IMR-90 (cell line): ENCODE data around the gene CTDSP2. TPM values are rescaled to one million over a fixed set of nuclear protein-coding genes. Genes with fewer than 3 reads are reported as not detected.

Experiments
- ATAC-seq: fragments of 200-7000 bp; cut with Tn5 transposase; 2 replicates; pipeline ENCODE4 v1.9.1; 2020; ENCODE audit warnings: low read depth, mild to moderate bottlenecking, moderate library complexity
- BruUV-seq: library from RNA; stranded (reverse); fragments of 400-500 nt; replicated peaks from 2 replicates; lab custom pipeline; 2021; lab: Mats Ljungman, UMichigan
- CTCF ChIA-PET: fragments of 300-600 bp; formaldehyde crosslinking; extraction: SDS; loops from one replicate; lab custom pipeline; 2021; ENCODE audit warnings: antibody characterized with exemption; lab: Yijun Ruan, JAX
- POLR2A ChIA-PET: fragments of 300-600 bp; sonication (Branson Sonifier 250); formaldehyde crosslinking; loops from one replicate; lab custom pipeline; 2022; ENCODE audit warnings: antibody characterized with exemption; ENCODE audit not compliant: unreplicated experiment; lab: Charles Lee
- DNase-seq: peaks from one replicate; pipeline ENCODE4 v3.0.0; 2013
- H2AFZ ChIP-seq: replicated peaks from 2 replicates; pipeline ENCODE3; 2013; ENCODE audit warnings: low read length, mild to moderate bottlenecking; ENCODE audit not compliant: poor library complexity
- H2AK5ac ChIP-seq: 2 replicates; pipeline ENCODE4 v1.6.1; 2013; ENCODE audit warnings: low read depth, low read length, inconsistent platforms
- H2AK9ac ChIP-seq: replicated peaks from 2 replicates; pipeline ENCODE3; 2013; ENCODE audit warnings: mild to moderate bottlenecking, low read depth, low read length, moderate library complexity; ENCODE audit not compliant: poor library complexity
- H2BK120ac ChIP-seq: 2 replicates; pipeline ENCODE4 v1.6.1; 2013; ENCODE audit warnings: low read depth, low read length, inconsistent platforms
- H2BK15ac ChIP-seq: 3 replicates; pipeline ENCODE4 v1.6.1; 2013; ENCODE audit warnings: low read depth, low read length, inconsistent platforms
- H2BK20ac ChIP-seq: 2 replicates; pipeline ENCODE4 v1.6.1; 2013; ENCODE audit warnings: low read depth, mild to moderate bottlenecking, inconsistent platforms, low read length, moderate library complexity
- H2BK5ac ChIP-seq: 2 replicates; pipeline ENCODE4 v1.6.1; 2013; ENCODE audit warnings: mild to moderate bottlenecking, low read depth, low read length, inconsistent platforms; ENCODE audit not compliant: poor library complexity, severe bottlenecking
- H3K14ac ChIP-seq: replicated peaks from 2 replicates; pipeline ENCODE4 v1.6.1; 2013; ENCODE audit warnings: low read depth, low read length, inconsistent platforms
- H3K18ac ChIP-seq: 2 replicates; pipeline ENCODE4 v1.6.1; 2013; ENCODE audit warnings: low read depth, low read length, control low read depth
- H3K23ac ChIP-seq: 2 replicates; pipeline ENCODE4 v1.6.1; 2013; ENCODE audit warnings: low read depth, low read length, inconsistent platforms
- H3K27ac ChIP-seq: 2 replicates; pipeline ENCODE4 v1.5.1; 2013; ENCODE audit warnings: mild to moderate bottlenecking, control low read depth, low read length; ENCODE audit not compliant: insufficient read depth
- H3K27me3 ChIP-seq: 2 replicates; pipeline ENCODE4 v1.6.1; 2013; ENCODE audit warnings: low read length; ENCODE audit not compliant: control insufficient read depth, insufficient read depth
- H3K36me3 ChIP-seq: 2 replicates; pipeline ENCODE4 v1.6.1; 2013; ENCODE audit warnings: low read length, mixed read lengths; ENCODE audit not compliant: control insufficient read depth, insufficient read depth
- H3K4ac ChIP-seq: 2 replicates; pipeline ENCODE4 v1.6.1; 2013; ENCODE audit warnings: low read depth, low read length, inconsistent platforms
- H3K4me1 ChIP-seq: 2 replicates; pipeline ENCODE4 v1.6.1; 2013; ENCODE audit warnings: low read length, mixed read lengths; ENCODE audit not compliant: control insufficient read depth, insufficient read depth
- H3K4me2 ChIP-seq: 2 replicates; pipeline ENCODE4 v1.6.1; 2013; ENCODE audit warnings: low read depth, mild to moderate bottlenecking, control low read depth, low read length, moderate library complexity
- H3K4me3 ChIP-seq: 2 replicates; pipeline ENCODE4 v1.5.1; 2013; ENCODE audit warnings: low read depth, mild to moderate bottlenecking, control low read depth, low read length, moderate library complexity; ENCODE audit not compliant: insufficient read depth
- H3K56ac ChIP-seq: 2 replicates; pipeline ENCODE4 v1.6.1; 2013; ENCODE audit warnings: low read length, inconsistent platforms; ENCODE audit not compliant: insufficient read depth; ENCODE audit errors: extremely low read depth
- H3K79me1 ChIP-seq, 2 experiments: 2 replicates each; pipeline ENCODE4 v1.6.1; 2013; ENCODE audit warnings: low read length in 2 of 2, inconsistent platforms in 1 of 2, low read depth in 1 of 2
- H3K9ac ChIP-seq: 2 replicates; pipeline ENCODE4 v1.6.1; 2013; ENCODE audit warnings: low read depth, low read length, control low read depth
- H3K9me1 ChIP-seq: 2 replicates; pipeline ENCODE4 v1.6.1; 2013; ENCODE audit warnings: low read length, inconsistent platforms; ENCODE audit not compliant: insufficient read depth
- H3K9me3 ChIP-seq: 2 replicates; pipeline ENCODE4 v1.6.1; 2013; ENCODE audit warnings: low read length; ENCODE audit not compliant: control insufficient read depth, insufficient read depth
- H4K20me1 ChIP-seq: 2 replicates; pipeline ENCODE4 v1.6.1; 2013; ENCODE audit warnings: low read length, inconsistent platforms; ENCODE audit not compliant: insufficient read depth
- H4K5ac ChIP-seq: 2 replicates; pipeline ENCODE4 v1.6.1; 2013; ENCODE audit warnings: mild to moderate bottlenecking, low read depth, low read length, control low read depth
- H4K8ac ChIP-seq, 2 experiments: 2 replicates each; pipeline ENCODE4 v1.6.1; 2013; ENCODE audit warnings: low read depth in 2 of 2, low read length in 2 of 2, control low read depth in 1 of 2, inconsistent platforms in 1 of 2
- H4K91ac ChIP-seq: 2 replicates; pipeline ENCODE4 v1.6.1; 2013; ENCODE audit warnings: low read depth, low read length, inconsistent platforms; ENCODE audit not compliant: insufficient read depth
- MXI1 ChIP-seq: IDR thresholded peaks from 2 replicates; pipeline ENCODE4 v1.6.1; 2012; ENCODE audit warnings: low read depth, mild to moderate bottlenecking, low read length, moderate library complexity, borderline replicate concordance
- RAD21 ChIP-seq: IDR thresholded peaks from 2 replicates; pipeline ENCODE4 v1.6.1; 2012; ENCODE audit warnings: low read length, improper control_type of control experiment
- RCOR1 ChIP-seq: IDR thresholded peaks from 2 replicates; pipeline ENCODE4 v1.6.1; 2012; ENCODE audit warnings: mild to moderate bottlenecking, low read length, improper control_type of control experiment; ENCODE audit not compliant: insufficient replicate concordance
- WGBS, 2 experiments: methylation state at CpG; one replicate each; pipeline versions ENCODE4 v1.1.5 to v1.1.7; 2013; ENCODE audit warnings: missing lambda C conversion rate in 2 of 2; ENCODE audit not compliant: insufficient read length in 1 of 2; ENCODE audit errors: extremely low coverage in 2 of 2; 5-methylcytosine and 5-hydroxymethylcytosine counted together
- dilution Hi-C: fragments of 300-500 bp; cut with HindIII; formaldehyde crosslinking; loops from one replicate; pipeline ENCODE4 v1.14.3; 2018; ENCODE audit warnings: low sequenced_read_pairs; ENCODE audit not compliant: unreplicated experiment
- in situ Hi-C: fragments of 300-500 bp; cut with MboI; formaldehyde crosslinking; loops from 3 replicates; pipeline ENCODE4 v1.14.3; 2019; ENCODE audit warnings: low sequenced_read_pairs, inconsistent platforms, mixed read lengths
- intact Hi-C: fragments of 100-400 bp; cut with micrococcal nuclease; formaldehyde crosslinking; loops from 2 replicates; pipeline ENCODE4 v1.10.0; 2022
- polyA plus RNA-seq, 3 experiments: library from polyadenylated mRNA; depleted of rRNA; stranded (reverse); fragments of >200 nt; gene quantifications; 2 replicates each; pipeline ENCODE4 v1.2.3, GENCODE V29; 2012; ENCODE audit warnings: low replicate concordance in 1 of 3
- total RNA-seq: library from RNA; depleted of rRNA; stranded (reverse); fragments of >200 nt; gene quantifications from 2 replicates; pipeline ENCODE4 v1.2.3, GENCODE V29; 2012

CTDSP2 gene
- total and polyA plus RNA-seq, 2 of the 4 experiments (the other 2 are of a cell fraction): 114 to 156 TPM

- intact Hi-C loops: no loop called here
- Histone ChIP-seq H3K9ac (peak overlapping the region; percentile 1; the same call in 1 of the 2 replicates), H4K20me1 (no peaks in the 10 kb centered on the region), H3K4me2 (no peak overlapping the region; the same call in 1 of the 2 replicates), H2BK120ac (peak overlapping the region; percentile 55), H3K79me1 (peaks cover 0 to 2% of the 10 kb centered on the region in 2 experiments; a peak in 1 of 4 replicates), H3K4ac (peak overlapping the region; percentile 28), H2AK5ac (peak overlapping the region; percentile 70), H3K56ac (0 out of 2 replicates have a peak overlapping the region, but pooled peaks have one; percentile 24), H3K36me3 (no peaks in the 10 kb centered on the region), H3K23ac (peak overlapping the region; percentile 40; the same call in 1 of the 2 replicates), H2AFZ (peak overlapping the region; percentile 85), H3K27me3 (no peaks in the 10 kb centered on the region), H2AK9ac (no peak overlapping the region), H3K4me1 (peaks cover 18% of the 10 kb centered on the region), H4K8ac (peak overlapping the region; percentile 34 to 78; a peak in 2 of 4 replicates), H3K18ac (peak overlapping the region; percentile 30; the same call in 1 of the 2 replicates), H3K4me3 (no peak overlapping the region), H3K9me1 (peaks cover 10% of the 10 kb centered on the region), H2BK5ac (no peak overlapping the region), H4K91ac (no peak overlapping the region; the same call in 1 of the 2 replicates), H4K5ac (peak overlapping the region; percentile 29; the same call in 1 of the 2 replicates), H2BK20ac (peak overlapping the region; percentile 3; the same call in 1 of the 2 replicates), H3K14ac (peak overlapping the region; percentile 49; the same call in 1 of the 2 replicates), H3K9me3 (no peaks in the 10 kb centered on the region), H2BK15ac (peak overlapping the region; percentile 65; the same call in 2 of the 3 replicates), H3K27ac (peak overlapping the region; percentile 39; the same call in 1 of the 2 replicates)
- ChIA-PET CTCF (interaction anchor here (0.6 kb wide), 1 partner anchor 24 kb away, joined by 3 read pairs; no protein-coding TSS in a partner anchor), POLR2A (interaction anchor here (1.1 kb wide), 1 partner anchor 19 kb away, joined by 3 read pairs; no protein-coding TSS in a partner anchor)
- 20% methylated on average over 2 of the region's 11 CpGs; no CpG with 5 or more reads in 1 of the 2 experiments for WGBS, 2 experiments
- dilution Hi-C loops: no loop called here
- BruUV-seq: no TSS peak
- no peak for TF ChIP-seq RAD21
- TF ChIP-seq MXI1: no peak
- no peak for TF ChIP-seq RCOR1
- in situ Hi-C loops: no loop called here
- ATAC-seq (no peak), DNase-seq (no peak)
These were observed 22.9 kb upstream of the CTDSP2 start for GRCh38 chr12:57869298-57869926.
